AG10803 (cell line): ENCODE measurements around the gene GJB6.

Source experiments
- DNase-seq: peaks from one replicate; pipeline ENCODE4 v3.0.0; 2010; ENCODE audit warnings: low read depth
- H3K4me3 ChIP-seq: 2 replicates; pipeline ENCODE4 v1.5.1; 2011; ENCODE audit warnings: mild to moderate bottlenecking, low read length, control low read depth
- TF ChIP-seq, protein P1 (sequence below): conservative IDR thresholded peaks from 2 replicates; pipeline ENCODE4 v1.5.1; 2011; ENCODE audit warnings: mild to moderate bottlenecking, low read length, control low read depth, inconsistent platforms

Gene GJB6

DNA sequence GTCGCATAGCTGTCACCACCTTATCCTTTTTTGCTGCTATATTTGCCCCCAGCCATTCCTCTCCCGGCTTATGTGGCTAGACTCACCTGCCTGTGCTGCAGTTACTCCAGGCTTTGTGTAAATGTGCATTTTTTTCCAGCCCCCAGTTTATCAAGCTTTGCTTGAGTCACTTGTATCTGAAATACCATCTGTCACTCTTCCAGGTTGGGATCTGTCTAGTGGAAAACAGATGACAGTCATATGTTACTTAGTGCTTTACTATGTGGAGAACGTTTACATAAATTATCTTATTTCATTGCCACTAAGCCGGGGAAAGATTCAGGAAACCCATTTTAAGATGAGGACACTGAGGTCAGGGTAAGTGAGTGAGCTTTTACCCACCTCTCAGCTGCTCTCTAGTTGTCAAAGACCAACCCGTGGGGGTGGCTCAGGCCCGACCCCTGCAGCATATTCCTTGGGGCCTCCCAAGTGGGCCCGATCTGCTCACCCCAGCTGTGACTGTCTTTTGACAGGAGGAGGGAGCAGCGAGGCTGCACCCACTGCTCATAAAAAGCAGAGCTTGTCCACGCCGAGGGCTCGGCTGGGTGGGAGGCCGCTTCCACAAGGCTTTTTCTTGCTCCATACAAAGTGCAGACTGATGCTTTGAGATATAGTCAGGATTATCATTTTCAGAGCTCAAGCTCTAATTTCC is 46.6 kb downstream of the GJB6 start:
- TF ChIP-seq, protein P1, sequence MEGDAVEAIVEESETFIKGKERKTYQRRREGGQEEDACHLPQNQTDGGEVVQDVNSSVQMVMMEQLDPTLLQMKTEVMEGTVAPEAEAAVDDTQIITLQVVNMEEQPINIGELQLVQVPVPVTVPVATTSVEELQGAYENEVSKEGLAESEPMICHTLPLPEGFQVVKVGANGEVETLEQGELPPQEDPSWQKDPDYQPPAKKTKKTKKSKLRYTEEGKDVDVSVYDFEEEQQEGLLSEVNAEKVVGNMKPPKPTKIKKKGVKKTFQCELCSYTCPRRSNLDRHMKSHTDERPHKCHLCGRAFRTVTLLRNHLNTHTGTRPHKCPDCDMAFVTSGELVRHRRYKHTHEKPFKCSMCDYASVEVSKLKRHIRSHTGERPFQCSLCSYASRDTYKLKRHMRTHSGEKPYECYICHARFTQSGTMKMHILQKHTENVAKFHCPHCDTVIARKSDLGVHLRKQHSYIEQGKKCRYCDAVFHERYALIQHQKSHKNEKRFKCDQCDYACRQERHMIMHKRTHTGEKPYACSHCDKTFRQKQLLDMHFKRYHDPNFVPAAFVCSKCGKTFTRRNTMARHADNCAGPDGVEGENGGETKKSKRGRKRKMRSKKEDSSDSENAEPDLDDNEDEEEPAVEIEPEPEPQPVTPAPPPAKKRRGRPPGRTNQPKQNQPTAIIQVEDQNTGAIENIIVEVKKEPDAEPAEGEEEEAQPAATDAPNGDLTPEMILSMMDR = no peak
- no peak for DNase-seq
- H3K4me3 ChIP-seq = no peak overlapping the region

- TF ChIP-seq, protein P1 = peak; percentile 94
- no peak overlapping the region for H3K4me3 ChIP-seq
- DNase-seq = peak; percentile 72
These were observed 49.8 kb downstream of the GJB6 start for GRCh38 chr13:20182231-20182846.

DNA sequence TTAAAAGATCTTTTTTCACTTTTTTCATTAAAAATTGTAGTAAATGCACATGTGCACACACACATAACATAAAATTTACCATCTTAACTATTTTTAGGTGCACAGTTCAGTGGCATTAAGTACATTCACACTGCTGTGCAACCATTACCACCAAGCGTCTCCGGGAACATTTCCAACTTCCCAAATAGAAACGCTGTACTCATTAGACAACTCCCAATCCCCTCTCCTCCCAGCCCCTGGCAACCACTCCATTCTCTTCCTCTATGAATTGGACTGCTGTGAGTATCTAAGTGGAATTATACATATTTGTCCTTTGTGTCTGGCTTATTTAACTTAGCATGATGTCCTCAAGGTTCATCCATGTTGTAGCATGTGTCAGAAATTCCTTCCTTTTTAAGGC is 50.9 kb downstream of the GJB6 start:
- DNase-seq = no peak

DNA sequence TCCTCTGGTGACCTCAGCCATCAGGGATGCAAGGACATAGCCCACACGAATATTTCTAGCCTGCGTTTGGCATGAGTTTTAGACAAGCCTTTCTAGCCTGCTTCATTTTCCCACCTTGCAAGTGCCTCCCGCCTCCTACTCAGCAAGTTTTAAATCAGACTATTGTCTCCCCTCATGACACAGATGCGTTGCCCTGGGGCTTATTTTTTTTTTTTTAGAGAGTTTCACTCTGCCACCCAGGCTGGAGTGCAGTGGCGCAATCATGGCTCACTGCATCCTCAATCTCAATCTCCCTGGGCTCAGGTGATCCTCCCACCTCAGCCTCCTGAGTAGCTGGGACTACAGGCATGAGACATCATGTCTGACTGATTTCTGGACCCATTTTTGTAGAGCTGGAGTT is 54.0 kb downstream of the GJB6 start:
- no peak for DNase-seq
- TF ChIP-seq, protein P1 = no peak

More for the DNA sequence above, 50.9 kb downstream of the GJB6 start:
- H3K4me3 ChIP-seq = no peak overlapping the region
- TF ChIP-seq, protein P1 = no peak

GRCh38 chr13:20177049-20177831 is 54.9 kb downstream of the GJB6 start:
- no peak for DNase-seq
- TF ChIP-seq, protein P1 = no peak
- 0 out of 2 replicates have a peak overlapping the region, but pooled peaks have one; percentile 33 for H3K4me3 ChIP-seq

More for the DNA sequence above, 54.0 kb downstream of the GJB6 start:
- no peak overlapping the region for H3K4me3 ChIP-seq

DNA sequence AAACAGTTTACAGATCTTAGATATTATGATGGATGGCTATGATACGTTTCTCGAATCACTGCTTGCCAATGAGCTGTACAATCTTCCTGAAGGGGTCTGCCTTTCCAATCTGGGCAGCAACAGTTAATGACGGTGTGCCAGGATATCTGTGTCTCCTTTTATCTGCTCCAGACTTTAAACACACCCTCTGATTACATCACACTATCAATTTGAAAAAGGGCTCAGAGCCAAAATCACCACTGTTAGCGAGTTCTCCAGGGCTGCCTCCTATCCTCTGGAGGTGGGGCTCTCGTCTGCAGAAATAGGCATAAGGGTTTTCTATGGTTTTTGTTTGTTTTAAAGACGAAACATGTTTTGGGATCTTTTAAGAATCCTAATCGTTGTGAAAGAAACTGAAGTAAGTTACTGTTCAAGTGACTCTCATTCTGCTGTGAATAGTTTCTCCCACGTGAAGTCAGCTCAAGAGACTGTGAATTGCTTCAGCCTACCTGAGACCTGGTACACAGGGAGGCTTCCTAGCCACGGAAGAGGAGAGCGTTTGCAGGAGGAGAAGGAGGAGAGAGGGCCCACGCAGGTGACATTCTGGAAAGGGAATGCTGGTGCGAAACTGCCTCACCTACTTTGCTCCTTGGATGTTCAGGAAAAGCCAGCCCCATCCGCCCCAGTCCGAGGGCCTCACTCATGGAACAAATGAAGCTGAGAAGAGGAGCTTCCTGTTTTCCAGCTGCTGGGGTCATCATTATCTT is 56.0 kb downstream of the GJB6 start:
- TF ChIP-seq, protein P1 = no peak
- no peak overlapping the region for H3K4me3 ChIP-seq

More for the DNA sequence above, 56.0 kb downstream of the GJB6 start:
- no peak for DNase-seq
